GM10248 (cell line): ENCODE data around the gene ZNF79.

Source experiments
- CTCF ChIA-PET: fragments of 300-600 bp; sonication (Branson Sonifier 250); formaldehyde crosslinking; extraction: SDS; loops from one replicate; lab custom pipeline; 2021; ENCODE audit warnings: antibody characterized with exemption; lab: Yijun Ruan, JAX
- POLR2A ChIA-PET: fragments of 350-650 bp; sonication (Branson Sonifier 250); formaldehyde crosslinking; extraction: SDS; loops from one replicate; lab custom pipeline; 2020; ENCODE audit warnings: antibody characterized with exemption; lab: Yijun Ruan, JAX
- DNase-seq: peaks from one replicate; pipeline ENCODE4 v3.0.0; 2012; ENCODE audit errors: extremely low spot score
- CTCF ChIP-seq: IDR thresholded peaks from 2 replicates; pipeline ENCODE4 v1.5.1; 2012; ENCODE audit warnings: mild to moderate bottlenecking, low read depth; ENCODE audit errors: extremely low read depth, missing control alignments, control extremely low read depth

Gene ZNF79

GRCh38 chr9:127419348-127419747 is 4.8 kb upstream of the ZNF79 start:
- CTCF ChIA-PET = interaction anchor here (1.9 kb wide), 1 partner anchor 20 kb away, joined by 6 read pairs; no protein-coding TSS in a partner anchor
- POLR2A ChIA-PET = no interaction called here
- no peak for DNase-seq
- no peak for TF ChIP-seq CTCF

- no peak for DNase-seq
- CTCF ChIA-PET = interaction anchor here (1.2 to 1.7 kb wide), 2 partner anchors 11 to 14 kb away, joined by 3 to 4 read pairs; no protein-coding TSS in a partner anchor
- no peak for TF ChIP-seq CTCF
- POLR2A ChIA-PET = interaction anchor here (1.2 kb wide), 1 partner anchor 30 kb away, joined by 4 read pairs; the partner anchor contains the start of genes LRSAM1 and RPL12
Measured at GRCh38 chr9:127421057-127421456, 3.1 kb upstream of the ZNF79 start.

- POLR2A ChIA-PET = no interaction called here
- DNase-seq = no peak
- no peak for TF ChIP-seq CTCF
- CTCF ChIA-PET = interaction anchor here (1.3 kb wide), 1 partner anchor 25 kb away, joined by 6 read pairs; the partner anchor contains the start of gene SLC2A8
Measured at GRCh38 chr9:127422133-127422782, 1.9 kb upstream of the ZNF79 start.

- ChIA-PET CTCF (interaction anchor here (1.3 to 1.8 kb wide), 2 partner anchors 16 to 26 kb away, joined by 5 to 6 read pairs; partner anchors contain the start of gene SLC2A8), POLR2A (interaction anchor here (1.8 kb wide), 1 partner anchor 26 kb away, joined by 7 read pairs; the partner anchor contains the start of gene SLC2A8)
- no peak for DNase-seq
- TF ChIP-seq CTCF = no peak
Measured at GRCh38 chr9:127422787-127423186, 1.4 kb upstream of the ZNF79 start.

- no peak for TF ChIP-seq CTCF
- POLR2A ChIA-PET = interaction anchor here (1.8 kb wide), 1 partner anchor 27 kb away, joined by 7 read pairs; the partner anchor contains the start of gene SLC2A8
- no peak for DNase-seq
- CTCF ChIA-PET = interaction anchor here (1.3 to 1.8 kb wide), 4 partner anchors 16 to 209 kb away, joined by 3 to 6 read pairs (median 4); partner anchors contain the start of gene SLC2A8
Measured at GRCh38 chr9:127423476-127423933, 677 bp upstream of the ZNF79 start.

GRCh38 chr9:127424676-127424999 is 456 bp downstream of the ZNF79 start:
- TF ChIP-seq CTCF = no peak
- ChIA-PET CTCF (interaction anchor here (1.3 to 1.8 kb wide), 3 partner anchors 17 to 210 kb away, joined by 3 to 5 read pairs (median 4); no protein-coding TSS in a partner anchor), POLR2A (interaction anchor here (0.9 to 1.8 kb wide), 4 partner anchors 19 to 28 kb away, joined by 3 to 12 read pairs (median 6); partner anchors contain the start of genes LRSAM1, RPL12 and SLC2A8)
- DNase-seq = no peak
